Brain pericyte (primary cell): ENCODE data around the gene FRAS1.
"Not testable (repeated sequence)": the region's sequence is repeated elsewhere in the genome, so short reads cannot be mapped to it uniquely, and the experiment has no call there.

Experiments used
- DNase-seq: peaks from one replicate; pipeline ENCODE4 v3.0.0-alpha.2; 2012; ENCODE audit warnings: low read depth, low spot score

The FRAS1 gene, protein sequence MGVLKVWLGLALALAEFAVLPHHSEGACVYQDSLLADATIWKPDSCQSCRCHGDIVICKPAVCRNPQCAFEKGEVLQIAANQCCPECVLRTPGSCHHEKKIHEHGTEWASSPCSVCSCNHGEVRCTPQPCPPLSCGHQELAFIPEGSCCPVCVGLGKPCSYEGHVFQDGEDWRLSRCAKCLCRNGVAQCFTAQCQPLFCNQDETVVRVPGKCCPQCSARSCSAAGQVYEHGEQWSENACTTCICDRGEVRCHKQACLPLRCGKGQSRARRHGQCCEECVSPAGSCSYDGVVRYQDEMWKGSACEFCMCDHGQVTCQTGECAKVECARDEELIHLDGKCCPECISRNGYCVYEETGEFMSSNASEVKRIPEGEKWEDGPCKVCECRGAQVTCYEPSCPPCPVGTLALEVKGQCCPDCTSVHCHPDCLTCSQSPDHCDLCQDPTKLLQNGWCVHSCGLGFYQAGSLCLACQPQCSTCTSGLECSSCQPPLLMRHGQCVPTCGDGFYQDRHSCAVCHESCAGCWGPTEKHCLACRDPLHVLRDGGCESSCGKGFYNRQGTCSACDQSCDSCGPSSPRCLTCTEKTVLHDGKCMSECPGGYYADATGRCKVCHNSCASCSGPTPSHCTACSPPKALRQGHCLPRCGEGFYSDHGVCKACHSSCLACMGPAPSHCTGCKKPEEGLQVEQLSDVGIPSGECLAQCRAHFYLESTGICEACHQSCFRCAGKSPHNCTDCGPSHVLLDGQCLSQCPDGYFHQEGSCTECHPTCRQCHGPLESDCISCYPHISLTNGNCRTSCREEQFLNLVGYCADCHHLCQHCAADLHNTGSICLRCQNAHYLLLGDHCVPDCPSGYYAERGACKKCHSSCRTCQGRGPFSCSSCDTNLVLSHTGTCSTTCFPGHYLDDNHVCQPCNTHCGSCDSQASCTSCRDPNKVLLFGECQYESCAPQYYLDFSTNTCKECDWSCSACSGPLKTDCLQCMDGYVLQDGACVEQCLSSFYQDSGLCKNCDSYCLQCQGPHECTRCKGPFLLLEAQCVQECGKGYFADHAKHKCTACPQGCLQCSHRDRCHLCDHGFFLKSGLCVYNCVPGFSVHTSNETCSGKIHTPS (N-terminal part only)

DNA sequence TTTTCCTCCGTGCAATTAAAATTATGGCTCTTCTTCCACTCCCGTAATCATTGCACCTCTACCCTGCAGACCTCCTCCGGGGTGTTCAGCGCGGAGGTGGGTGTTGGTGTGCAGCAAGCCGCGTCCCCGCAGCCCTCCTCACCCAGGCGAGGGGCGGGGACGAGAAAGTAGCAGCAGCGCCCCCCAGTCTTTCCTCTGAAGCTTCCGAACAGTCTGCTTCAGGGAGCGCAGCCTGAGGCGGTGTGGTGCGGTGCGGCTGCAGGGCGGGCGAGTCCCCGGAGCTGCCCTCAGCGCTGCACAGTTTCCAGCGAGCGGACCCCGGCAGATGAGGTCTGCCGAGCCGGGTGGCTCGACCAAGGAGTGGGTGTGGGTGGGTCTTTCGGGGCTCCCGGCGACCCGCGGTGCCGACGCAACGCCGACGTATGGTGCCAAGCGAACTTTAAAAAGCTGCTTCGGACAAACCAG lies at the start of gene FRAS1:
FRAS1 (plus strand) TSS at position 189 of the 465 bp plus-strand sequence. CDS start 687 bp downstream, outside the sequence.
- no peak for DNase-seq

DNA sequence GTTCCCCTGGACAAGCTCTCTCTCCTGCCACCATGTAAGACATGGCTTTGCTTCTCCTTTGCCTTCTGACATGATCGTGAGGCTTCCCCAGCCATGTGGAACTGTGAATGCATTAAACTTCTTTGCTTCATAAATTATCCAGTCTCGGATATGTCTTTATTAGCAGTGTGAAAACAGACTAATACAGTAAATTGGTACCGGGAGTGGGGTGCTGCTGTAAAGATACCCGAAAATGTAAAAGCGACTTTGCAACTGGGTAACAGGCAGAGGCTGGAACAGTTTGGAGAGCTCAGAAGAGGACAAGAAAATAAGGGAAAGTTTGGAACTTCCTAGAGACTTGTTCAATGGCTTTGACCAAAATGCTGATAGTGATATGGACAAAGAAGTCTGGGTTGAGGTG lies 46.1 kb upstream of the FRAS1 start:
- not testable (repeated sequence) for DNase-seq

DNA sequence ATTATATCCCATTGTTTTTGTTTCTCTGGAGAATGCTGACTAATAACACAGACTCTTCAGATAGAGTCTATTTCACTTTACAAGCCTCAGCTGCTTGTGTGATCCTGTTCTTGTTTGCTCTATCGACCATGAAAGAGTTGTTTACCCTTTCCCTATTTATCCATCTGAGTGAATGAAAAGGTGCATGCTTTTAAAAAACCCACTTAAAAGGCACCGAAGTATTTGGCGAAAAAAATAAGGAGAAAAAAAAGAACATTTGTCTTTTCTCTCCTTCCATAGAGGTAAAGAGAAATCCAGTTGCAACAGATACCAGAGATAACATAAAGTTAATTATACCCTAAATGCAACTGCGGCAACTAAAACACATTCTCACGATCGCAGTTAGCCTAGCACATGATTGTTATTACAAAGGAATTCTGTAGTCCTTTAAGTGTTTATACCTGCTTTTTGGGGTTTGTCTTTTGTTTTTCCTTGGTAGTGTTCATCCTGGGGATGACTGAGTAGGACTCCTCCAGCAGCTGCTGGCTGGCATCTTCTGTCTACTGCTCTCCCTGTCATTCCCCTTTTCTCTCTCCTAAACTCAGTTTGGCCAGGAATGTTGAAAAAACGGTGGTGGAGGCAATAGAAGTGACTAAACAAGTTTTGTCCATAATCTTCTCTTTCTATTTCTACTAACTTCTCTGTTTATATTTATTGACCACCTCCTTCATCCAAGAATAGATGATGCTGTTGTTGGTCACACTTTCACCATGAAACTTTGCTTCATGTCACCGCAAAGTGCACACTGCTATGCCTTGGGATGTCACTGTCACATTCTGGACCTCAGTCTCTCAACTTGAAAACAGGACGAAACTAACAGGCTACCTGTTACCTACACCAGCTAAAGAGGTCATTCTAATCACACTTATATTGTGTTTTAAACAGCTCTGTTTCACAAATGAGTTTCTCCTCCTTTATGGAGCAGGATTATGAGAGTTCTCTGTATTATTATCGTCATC lies 41.9 kb upstream of the FRAS1 start:
- no peak for DNase-seq

DNA sequence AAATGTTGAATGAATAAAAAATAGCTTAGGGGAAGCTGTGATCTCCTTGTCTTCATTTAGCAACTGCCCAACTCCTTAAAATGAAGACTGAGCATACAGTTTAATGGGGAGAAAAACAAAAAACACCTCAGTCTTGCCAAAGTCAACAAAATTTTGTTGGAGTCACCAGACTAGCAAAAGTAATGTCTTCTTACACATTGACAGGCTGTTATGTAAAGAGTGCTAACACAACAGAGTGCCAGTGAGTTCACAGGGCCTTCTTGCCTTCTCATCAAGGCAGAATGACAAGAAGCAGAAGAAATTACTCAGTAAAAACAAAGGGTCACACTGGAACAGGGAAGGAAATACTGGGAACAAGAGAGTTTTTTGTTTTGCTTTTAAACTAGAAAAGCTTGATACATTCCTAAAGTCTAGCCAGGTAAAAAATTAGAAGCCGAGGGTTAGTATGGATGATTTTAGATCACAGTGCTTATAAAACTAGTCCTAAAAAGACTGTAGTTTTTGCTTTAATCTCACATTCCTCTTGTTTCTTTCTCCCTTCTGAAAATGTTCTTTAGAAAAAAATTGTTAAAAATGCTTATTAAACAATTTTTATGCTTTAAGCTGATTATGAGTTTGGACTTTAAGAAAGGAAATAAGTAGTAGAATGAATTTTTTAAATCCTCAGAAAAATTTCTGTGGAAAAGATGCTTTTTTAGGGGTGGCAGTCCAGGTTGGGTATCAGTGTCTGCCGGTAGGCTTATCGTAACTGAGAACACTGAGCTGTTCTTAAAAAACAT lies 38.7 kb upstream of the FRAS1 start:
- no peak for DNase-seq

DNA sequence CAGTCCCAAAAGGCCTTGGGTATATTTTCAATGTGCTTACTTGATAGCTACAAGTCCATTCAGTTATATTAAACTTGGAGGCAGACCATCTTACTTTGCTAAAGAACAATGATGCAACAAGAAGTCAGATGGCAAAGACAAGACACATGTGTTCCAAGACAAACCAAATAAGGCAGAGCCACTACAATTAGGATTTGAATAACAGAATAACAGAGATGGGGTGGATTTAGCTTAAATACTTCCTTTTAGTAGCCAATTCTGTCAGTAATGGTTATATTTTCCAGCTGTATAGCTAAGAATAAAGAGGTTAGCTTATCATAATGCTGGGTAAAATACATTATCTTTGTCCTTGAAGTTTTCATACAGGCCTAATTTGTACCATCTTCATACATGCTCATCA lies 37.7 kb upstream of the FRAS1 start:
- DNase-seq = no peak

DNA sequence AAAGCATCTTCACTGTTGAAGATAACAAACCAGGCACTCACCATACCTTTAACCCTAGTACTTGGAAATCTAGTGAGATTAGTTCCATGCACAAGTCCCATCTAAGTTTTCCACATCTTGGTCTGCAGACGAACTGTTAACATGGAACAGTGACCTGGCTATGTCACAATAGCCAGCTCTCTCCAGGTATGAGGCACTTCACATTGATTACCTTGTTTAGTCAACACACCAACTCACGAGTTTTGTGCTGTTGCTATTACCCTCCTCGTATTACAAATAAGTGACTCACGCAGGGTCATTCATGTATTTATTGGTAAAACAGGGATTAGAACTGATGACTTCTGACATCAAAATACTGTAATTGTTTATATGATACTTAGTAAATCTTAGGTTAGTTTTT lies 36.4 kb upstream of the FRAS1 start:
- no peak for DNase-seq

DNA sequence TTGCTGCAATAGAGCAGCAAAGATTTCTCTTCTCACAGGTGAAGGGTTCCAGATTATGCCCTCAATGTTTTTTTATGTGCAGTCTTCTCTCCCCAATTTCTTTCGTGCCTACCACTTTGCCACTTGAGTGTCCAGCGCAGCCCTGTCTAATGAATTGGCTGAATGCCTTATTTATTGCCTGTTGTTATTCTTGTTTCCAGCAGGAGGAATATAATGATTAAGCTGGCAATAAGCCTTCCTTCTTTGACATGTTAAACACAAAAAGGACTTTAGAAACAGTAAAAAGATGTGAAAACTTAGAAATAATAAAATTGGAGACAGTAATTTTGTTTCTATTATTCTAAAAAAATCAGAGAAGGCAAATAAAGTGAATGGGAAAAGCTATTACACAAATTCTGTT lies 34.6 kb upstream of the FRAS1 start:
- no peak for DNase-seq

DNA sequence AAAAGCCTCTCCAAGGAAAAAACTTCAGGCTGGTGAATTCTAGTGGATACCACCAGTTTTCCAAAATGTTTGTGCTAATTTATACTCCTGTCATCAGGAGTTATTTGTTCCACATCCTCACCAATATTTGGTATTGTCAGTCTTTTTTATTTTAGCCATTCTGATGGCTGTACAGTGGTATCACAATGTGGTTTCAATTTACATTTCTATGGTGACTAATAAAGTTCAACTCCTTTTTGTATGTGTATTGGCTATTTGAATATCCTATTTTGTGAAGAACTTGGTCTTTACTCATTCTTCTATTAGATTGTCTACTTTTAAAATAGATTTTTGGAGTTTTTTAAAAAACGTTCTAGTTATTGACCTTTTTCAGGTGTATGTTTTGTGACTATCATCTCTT lies 33.0 kb upstream of the FRAS1 start:
- no peak for DNase-seq

DNA sequence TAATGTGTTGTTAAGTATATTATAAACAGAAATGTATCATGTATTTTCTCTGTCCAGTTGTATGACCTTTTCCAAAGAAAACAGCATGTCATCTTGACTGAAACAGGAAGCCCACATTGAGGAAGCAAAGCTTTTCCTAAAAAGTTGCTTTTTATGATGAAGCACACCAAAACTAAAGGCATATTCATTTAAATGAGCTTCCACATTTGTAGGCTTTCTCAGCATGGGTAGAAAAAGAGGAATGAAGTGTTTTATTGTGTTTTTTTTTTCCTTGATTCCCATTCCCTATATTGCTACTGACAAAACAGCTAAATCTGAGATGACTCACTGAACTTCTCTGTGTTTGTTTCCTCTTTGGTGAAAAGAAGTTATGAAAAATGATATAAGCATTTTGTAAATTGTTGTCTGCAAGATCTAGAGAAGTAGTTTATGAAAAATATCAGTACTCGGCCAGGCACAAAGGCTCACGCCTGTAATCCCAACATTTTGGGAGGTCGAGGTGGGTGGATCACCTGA lies 32.5 kb upstream of the FRAS1 start:
- no peak for DNase-seq

DNA sequence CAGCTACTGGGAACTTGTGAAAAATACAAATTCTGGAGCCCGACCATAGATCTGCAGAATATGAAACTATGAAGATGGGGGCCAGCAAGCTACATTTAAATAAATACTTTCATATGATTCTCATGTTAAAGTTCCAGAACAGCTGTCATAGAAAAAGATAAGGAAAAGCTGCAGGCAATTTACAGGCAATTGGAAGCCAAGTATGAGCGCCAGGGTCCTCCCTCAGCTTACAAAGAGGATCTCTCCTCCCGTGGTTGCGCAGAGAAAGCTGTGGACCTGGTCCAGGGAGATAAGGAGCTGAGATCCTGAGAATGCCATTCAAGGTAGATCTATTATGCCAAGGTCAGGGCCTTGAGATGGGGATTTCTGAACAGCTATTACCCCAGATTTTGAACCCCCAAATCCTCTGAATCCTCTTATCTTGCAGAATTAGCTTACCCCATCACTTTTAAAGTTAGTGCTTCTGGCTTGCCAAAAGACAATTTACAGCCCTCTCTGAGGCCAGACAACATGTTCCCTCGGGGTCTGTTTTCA lies 25.6 kb upstream of the FRAS1 start:
- DNase-seq = no peak

DNA sequence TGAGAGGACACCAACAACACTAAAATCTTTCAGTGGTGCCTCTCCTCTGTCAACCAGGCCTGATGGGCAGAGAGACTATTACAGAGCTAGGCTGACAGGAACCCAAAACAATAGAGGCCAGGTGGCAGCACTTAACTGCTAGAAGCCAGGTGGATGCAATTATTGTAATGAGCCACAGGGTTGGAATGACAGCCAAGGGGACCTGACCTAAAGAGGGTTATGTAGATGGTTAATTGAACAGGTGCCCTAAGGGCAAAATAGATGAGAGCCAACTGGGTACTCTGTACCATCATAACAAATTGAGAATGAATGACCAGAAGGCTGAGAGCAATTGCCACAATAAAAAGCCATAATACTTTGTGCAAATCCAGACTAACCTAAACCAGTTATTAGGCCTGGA lies 24.7 kb upstream of the FRAS1 start:
- DNase-seq = no peak

DNA sequence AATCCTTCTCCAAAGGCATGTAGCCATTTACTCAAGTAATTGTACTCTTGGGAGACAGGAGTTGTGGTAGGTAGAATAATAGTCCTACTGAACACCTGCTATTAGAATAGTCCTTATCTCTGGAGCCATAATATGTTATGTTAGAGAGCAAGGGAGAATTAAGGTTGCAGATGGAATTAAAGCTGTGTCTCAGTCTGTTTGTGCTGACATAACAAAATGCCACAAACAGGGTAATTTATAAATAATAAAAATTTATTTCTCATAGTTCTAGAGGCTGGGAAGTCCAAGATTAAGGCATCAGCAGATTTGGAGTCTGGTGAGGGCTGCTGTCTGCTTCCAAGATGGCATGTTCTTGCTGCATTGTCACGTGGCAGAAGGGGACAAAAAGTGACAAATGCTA lies 24.2 kb upstream of the FRAS1 start:
- DNase-seq = no peak

DNA sequence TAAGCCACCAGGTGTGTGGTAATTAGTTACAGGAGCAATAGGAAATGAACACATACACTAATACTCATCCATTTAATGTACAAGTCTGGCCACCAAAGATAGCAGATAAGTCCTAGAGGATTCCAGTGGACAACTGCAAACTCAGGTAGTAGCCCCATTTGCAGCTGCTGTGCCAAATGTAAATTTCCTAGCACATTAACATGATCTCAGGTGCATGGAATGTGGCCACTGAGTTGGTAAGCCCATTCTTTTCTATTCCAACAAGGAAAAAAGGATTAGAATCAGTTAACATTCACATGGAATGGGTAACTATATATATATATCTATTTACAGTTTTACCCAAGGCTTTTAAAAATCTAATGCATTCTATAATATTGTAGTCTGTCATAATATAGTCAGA lies 23.3 kb upstream of the FRAS1 start:
- DNase-seq = no peak

DNA sequence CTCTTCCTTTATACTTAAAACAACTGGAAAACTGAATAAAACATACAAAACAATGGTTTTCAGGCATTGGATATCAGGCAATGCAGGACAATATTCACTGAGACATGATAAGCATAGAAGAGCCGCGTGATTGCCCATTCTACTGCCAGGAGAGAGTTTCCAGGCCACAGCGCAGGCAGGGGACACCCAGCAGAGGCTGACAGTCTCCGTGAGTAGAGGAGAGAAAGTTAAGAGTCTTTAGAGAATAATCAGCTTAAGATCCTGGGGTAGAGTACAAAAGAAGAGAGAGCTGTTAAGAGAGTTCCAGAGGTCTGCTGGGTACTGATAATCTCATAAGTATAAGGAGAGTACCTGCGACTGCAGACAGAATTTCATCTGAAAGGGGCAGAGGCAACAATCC lies 18.4 kb upstream of the FRAS1 start:
- DNase-seq = no peak

DNA sequence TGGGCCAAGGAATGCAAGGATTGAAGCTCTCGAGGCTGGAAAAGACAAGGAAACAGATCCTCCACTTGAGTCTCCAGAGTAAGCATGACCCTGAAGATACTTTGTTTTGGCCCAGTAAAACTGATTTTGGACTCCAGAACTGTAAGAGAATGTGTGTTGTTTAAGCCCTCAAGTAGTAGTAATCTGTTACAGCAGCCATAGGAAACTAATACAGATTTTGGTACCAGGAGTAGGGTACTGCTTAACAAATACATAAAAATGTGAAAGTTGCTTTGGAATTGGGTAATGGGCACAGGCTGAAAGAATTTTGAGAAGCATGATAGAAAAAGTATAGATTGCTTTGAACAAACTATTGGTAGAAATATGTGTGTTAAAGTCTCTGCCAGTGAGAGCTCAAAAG lies 17.4 kb upstream of the FRAS1 start:
- DNase-seq = no peak

DNA sequence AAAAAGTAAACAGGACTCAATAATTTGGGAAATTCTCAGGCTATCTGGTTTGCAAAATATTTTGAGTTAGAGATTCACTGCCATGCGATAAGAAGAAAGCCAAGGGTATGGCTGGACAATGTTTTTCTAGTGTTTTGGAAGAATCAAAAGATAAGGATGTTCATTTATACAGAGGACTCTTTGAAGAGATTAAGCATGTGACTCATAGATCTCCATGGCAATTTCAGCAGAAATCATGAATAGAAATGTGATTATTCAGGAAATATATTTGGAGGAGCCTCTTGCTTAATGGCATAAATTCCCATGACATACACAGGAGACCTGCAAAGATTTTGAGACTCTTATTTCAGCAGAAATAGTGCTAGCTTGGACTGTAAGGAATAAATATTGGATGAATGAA lies 16.7 kb upstream of the FRAS1 start:
- no peak for DNase-seq

DNA sequence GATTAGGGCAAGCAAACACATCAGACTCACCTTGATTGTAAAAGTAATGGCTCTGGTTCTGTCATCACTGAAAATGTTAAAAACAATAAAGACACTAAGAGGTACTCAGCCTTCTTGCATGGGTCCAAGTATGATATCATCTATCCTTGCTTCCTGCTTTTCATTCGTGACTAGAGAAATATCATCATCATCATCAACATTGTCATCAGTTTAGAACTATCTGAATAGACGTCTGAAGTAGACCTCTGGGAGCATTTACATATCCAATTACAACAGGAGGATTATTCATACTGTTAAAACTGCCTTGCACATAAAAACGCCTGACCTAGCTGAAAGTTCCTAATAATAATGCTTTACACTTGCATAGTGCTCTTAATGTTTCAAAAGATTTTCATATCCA lies 9.8 kb upstream of the FRAS1 start:
- DNase-seq = no peak

DNA sequence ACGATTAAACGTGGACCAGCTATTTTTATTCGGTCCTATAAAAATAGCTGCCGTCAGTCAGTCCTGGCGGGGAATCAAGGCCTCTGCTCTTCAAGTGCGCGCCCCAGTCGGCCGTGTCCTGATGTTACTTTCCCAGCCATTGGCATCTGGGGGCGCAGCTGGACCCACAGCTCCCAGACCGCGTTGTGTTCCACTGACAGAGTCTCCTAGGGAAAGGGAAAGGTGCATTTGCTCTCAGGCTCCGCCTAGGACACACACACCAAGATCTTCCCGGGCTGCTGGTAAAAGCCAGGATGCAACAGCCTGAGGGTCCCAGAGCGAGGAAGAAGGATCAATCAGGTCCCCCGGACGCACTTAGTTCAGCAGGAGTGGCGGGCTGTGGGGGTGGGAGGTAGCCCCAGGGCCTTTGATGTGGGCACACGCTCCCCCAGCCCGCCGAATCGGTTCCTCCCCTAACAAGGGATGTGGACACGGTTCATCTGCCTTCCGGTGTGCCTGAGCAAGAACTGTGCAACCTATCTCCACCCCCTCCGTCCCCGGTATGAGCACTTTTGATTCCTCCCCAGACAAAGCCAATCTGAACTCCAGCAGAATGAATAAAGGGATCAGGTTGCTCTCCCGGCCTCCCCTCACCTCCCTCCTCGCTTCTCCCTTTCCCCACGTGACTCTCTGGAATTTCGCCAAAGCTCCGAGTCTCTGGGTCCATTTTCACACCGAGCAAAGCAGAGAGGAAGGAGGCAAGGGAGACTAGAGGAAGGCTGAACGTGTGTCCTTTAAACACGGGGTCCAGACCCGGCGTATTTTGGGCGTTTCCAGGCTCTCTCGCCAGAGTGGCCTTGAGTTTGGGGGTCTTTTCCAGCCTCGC lies 626 bp upstream of the FRAS1 start:
- peak; percentile 31 for DNase-seq
